Prostate gland (tissue), 2 donors: ENCODE data around the gene RPS27L.

Experiments used
- CTCF ChIP-seq, 4 experiments: fragments of 200-600 bp in 2 of 4; fragments of 450-650 bp in 2 of 4; sonication (generic) in 2 of 4; IDR thresholded peaks; 1 replicate in 3 of 4; 2 replicates in 1 of 4; pipeline ENCODE4 v1.5.1; 2016 to 2019; ENCODE audit warnings: antibody characterized with exemption in 4 of 4, mild to moderate bottlenecking in 2 of 4, moderate library complexity in 2 of 4
- POLR2A ChIP-seq: fragments of 450-650 bp; IDR thresholded peaks from one replicate; pipeline ENCODE4 v1.6.1; 2016; ENCODE audit warnings: antibody characterized with exemption, mild to moderate bottlenecking

DNA sequence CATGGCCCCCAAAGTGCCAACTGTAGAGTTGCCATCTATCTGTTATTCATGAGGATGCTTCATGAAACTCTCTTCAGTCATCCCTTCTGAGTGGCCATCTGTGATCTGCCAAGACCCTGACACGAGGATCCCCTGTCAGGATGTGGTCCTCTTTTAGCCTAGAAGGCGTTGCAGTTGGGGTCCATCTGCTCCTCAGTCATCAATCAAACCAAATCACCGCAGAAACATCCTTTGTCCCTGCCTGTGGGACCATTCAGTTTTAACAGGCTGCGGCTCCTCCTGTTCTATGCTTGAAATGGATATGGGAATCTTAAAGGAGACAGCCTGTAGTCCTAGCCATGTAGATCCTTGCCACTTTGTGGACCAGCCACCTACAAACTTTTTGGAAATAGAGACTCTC lies 5.9 kb upstream of the RPS27L start:
- no peak for TF ChIP-seq CTCF (IDR thresholded peaks at IDR 0.05)
- TF ChIP-seq POLR2A, result no peak
